Glomerular endothelial cell (primary cell): ENCODE data around the gene SLN. TPM values are rescaled to one million over a fixed set of nuclear protein-coding genes. Genes with fewer than 3 reads are reported as not detected.

Experiments
- DNase-seq: peaks from one replicate; pipeline ENCODE4 v3.0.0-alpha.2; 2011; ENCODE audit warnings: low read depth, low spot score; ENCODE audit errors: extremely low read depth
- total RNA-seq: library from RNA; depleted of rRNA; stranded (reverse); fragments of >200 nt; gene quantifications from 2 replicates; pipeline ENCODE4 v1.2.3, GENCODE V29; 2015

Gene SLN
- total RNA-seq, 1 donor from 2014 or later, result not detected

DNA sequence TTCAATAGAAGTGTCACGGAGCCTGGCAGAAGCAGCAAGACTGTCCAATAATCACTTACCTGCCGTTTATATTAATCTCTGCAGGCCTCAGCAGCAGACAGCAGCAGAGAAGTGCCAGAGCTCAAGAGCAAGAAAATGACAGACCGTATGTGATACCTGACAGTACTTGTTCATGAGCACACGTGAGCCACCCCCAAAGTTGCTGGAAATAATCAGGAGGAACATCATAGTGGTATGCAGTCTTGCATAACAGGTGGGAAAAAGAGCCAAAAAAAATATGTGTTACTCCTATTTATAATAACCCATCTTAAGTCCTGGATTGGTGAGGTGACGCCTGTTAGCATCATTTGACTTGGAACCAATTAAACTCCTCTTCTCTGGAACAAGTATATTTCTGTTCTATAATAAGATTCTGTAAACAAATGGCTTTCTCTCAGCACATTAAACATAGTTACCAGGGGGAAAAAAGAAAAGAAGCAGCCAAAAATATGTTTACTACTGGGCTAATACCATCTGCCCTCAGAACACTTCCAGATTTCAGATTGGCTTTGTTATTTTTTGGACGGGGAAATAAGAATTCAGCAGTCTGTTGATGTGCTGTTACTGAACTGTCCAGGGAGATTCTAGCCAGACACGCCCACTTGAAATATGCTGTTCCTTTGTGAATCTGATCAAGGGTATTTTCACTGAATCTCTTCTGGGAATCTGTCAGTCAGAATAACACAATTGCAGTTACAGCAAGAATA lies 7.9 kb upstream of the SLN start:
- DNase-seq, result no peak

DNA sequence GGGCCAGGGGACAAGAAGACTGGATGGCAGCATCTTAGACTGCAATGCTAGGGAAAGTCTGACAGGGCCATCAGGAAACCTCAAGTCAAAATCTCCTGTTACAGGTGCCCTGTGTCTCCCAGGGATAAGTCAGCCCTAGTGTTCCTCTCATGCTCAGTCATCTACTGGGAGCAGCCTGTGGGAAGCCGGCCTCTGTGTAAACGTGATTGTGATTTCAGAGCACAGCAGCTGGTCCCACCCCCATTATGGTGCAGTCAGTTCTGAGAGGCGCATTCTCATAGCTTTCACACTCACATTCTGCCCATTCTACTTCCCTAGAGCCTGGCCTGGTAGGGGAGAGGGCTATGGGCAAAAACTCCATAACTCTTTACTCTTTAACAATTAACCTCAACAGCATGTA lies 7.2 kb upstream of the SLN start:
- no peak for DNase-seq

DNA sequence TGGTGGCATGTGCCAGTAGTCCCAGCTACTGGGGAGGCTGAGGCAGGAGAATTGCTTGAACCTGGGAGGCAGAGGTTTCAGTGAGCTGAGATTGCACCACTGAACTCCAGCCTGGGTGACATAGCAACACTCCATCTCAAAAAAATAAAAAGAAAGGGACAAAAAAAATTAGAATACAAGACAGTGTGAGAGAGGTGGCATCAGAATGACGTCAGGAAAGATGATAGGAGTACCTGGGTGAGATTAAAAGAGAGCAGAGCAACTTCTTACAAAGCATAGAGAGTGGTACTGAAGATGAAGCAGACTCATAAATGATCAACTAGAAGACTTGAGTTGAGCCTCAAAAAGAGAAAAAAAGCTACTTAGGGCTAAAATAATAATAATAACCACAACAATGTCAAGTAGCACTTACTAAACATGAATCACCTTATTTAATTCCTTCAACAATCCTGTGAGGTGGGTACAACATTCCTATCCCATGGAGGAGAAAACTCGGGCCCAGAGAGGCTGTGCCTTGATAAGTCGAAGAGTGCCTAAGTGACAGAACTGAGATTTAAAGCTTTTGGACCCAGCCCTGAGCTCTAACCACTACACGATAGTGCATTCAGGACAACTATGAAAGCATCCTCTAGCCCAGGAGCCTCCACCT lies 5.2 kb upstream of the SLN start:
- no peak for DNase-seq

DNA sequence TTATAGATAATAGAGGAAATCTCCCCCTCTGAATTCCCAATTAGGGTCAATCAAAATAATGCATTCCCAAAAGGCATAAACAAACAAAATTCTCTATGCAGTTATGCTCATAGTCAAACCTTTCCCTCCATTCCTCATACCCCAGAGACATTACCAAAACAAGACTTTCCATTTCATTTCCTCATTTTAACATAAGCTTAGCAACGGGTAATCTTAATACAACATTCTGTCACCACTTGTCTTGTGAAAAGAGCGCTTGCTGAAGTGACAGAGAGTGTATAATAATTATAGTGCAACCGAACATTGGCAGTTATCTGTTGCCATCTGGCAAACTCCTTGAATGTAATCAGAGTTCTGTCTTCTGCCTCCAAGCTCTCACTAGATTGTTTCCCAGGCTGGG lies 1.2 kb upstream of the SLN start:
- no peak for DNase-seq

DNA sequence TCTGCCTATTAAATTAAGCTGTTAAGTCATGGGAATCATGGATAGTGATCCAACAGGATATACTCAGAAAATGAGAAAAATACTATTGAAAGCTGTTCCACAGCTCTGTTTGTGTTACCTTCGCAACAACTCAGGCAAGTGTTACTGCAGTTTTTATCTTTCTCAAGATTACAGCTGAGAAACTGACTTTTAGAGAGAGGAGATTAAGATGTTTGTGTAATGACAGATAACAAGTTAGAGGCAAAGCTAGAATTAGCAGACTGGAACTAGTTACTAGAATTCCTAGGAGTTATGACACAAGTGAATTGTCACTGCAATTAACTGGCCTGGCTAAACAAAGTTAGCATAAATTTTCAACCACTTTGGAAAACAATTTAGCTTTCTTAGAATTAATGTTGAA lies 1.6 kb downstream of the SLN start:
- no peak for DNase-seq

DNA sequence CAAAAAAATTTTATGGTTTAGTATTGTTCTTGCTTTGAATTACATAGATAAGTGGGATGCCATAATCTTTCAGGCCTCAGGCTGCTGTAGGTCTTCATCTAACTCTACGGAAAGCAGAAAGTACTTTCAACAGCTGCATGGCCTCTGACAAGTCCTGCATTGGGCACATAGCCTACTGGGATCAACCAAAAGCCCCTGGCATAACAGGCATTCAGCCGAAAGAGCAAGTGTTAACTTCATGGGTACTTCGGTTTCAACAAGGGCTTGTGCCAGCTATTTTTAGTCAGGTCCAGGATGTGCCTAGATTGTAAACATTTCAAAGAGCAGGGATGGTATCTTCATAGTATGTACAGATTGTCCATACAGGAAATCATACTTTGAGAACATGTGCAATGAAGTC lies 3.1 kb downstream of the SLN start:
- no peak for DNase-seq

DNA sequence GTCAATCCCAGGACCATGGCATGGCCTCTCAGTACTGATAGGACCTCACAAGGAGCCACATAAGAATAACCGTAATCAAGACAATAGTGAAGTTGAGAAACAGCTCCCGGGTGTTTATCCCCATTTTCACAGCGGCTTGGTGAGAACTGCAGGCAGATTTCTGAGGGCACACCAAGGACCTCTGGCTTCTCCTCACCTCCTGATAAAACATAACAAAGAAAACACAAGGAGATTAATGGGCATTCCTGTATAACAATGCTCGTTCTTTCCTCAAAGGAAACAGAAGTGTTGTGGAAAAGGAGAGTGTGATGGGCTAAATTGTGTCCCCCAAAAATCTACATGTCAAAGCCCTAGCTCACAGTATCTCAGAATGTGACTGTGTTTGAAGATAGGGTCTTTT lies 4.0 kb downstream of the SLN start:
- no peak for DNase-seq

DNA sequence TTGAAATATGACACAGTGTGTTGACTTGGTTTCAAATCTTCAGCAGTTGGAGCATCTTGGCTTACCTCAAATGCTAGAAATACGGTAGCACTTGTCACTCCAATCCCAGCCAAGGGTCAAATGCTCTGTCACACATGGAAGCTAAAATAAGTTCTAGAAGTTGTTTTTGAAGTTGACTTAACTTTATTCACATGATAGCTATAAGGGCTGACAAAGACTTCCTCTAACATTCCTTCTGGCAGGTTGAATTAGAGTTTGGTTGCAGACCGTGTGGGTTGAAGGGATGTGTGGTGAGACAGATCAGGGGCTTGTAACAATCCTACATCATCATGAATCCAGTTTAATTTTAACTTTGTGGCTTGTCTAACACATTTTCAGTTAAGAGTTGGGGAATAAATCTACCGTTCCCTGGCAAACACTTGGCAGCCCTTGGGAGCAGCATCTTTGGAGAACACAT lies 4.6 kb downstream of the SLN start:
- no peak for DNase-seq

DNA sequence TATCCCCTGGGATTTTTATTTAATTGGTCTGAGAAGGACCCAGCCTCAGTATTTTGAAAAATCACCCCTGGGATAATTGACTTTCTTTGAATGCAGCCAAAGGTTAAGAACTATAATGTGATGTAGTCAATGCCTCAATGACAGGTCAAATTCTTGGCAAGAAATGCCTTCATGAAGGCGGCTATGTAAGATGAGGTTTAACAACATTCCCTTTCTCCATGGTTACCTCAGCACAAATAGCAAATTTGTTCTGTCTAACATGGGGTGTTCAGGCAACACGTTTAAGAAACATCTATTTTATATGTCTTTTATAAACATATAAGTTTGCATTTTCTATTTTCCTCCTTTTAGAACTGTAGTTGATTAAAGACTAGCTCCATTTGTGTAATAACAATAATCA lies 5.3 kb downstream of the SLN start:
- DNase-seq, result no peak

DNA sequence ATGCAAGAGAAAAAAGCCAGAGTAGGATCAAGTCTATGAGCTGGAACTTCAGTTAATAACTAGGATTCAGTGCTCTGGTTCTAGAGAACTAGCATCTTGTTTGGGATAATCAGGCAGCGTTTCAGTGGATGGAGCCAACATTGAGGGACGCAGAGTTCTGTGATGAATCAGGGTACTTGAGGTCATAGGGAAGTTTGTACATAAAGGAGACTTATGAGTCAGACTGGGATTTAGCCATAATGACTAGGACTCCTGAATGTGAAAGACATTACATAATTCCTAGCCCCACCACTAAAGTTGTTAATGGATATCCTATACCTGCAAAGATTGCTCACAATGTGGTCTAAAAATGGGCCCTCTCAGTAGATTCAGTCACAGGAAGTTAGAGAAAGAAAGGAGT lies 6.8 kb downstream of the SLN start:
- DNase-seq, result no peak

DNA sequence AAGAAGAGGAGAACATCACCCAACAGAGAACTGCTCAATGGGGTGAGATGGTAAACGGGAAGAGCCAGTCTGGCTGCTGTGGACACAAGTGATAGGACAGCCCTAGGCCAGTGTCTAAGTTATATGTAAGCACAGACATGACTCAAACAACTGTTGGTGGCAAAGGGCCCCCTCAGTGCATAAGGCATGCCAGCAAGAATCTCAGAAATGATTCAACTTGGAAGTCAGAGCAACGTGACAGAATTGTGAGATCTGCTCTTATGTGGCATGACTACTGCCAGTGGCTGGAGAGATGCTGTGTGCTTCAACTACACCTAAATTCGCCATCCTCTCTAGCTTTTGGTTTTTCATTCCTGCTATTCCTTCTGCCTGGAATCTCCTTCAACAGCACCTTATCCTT lies 7.4 kb downstream of the SLN start:
- no peak for DNase-seq

DNA sequence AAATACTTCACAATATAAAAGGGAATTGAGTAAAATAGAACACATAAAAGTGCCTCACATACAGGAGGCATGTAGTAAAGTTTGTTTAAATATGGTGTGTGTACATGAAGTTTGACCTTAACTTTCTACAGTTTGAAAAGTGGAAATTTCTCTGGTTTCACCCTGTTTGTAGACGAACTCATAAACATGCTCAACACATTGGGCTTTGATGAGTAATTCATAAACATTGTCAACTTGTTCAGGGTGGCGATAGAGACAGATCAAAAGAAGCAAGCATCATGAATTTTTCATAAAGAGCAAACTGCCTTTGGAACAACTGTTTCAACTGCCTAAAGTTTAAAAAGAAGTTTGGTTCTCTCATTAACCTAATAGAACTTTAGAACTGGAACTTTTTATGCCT lies 9.1 kb downstream of the SLN start:
- no peak for DNase-seq

DNA sequence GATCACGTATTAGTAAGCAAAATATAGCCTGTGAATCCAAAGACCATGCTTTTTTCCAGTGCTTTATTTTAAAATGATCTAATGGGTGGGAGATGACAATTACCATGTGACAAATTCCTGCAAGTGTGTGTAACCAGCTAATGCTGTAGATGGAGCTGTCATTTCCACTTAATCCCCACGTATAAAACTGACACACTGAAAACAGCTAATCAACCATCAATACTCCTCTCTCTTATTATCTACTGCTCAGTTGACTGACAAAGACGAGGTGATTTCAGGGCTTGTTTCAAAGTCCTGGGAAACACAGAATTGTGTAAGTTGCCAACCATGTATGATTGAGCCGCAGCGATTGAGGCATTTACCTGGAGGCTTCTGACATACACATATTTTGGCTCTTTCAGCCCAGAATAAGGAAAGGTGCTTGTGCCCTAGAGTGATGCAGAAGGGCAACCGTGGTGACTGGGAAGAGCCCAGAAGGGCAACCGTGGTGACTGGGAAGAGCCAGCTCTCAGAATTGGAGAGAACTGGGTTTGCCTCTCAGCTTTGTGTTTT lies 9.7 kb downstream of the SLN start:
- DNase-seq, result no peak

DNA sequence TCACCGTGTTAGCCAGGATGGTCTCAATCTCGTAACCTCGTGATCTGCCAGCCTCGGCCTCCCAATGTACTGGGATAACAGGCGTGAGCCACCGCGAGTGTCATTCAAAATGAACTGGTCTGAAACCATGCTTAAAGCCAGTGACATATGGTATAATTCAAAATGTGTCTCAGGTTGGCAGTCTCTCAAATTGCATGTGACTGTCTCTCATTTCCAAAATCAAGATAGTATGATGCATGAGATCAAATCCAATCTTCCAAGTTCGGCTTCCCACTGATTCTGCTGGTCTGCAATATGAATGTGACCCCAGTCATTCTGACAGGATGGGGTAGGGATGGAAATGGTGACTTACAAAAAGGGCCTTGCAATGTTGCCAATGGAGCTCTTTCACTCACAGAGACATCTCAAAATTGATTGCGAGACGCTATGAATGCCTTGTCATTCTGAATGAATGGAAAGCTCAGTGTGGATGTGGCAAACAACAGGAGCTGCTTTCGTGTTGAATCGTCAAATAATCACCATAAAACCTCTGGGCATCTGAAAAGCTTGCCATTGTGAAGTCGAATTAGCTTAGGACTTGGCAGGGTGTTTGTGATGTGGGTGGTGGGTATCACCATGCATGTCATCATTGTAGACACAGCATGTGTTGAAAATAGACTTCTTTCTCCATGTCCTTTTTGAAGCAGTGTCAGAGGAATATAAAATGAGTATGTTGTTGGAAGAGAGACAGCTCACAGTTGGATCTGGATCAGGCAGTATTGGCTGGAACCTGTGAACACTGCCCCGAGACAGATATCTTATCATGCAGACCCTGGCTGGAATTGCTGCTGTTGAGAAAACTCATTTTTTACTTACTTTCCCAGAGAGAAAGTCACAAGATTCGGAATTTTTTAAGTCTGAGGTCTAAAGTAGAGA lies 12.2 kb downstream of the SLN start:
- DNase-seq, result no peak

DNA sequence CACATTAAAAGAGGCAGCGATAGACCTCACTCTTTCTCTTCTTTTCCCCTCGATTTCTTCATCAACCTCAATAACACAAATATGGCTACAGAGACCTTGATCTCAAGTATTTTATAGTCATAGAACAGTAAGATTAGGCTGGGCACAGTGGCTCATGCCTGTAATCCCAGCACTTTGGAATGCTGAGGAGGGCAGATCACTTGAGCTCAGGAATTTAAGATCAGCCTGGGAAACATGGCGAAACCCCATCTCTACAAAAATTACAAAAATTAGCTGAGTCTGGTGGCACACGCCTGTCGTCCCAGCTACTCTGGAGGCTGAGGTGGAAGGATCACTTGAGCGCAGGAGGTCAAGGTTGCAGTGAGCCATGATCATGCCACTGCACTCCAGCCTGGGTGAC lies 14.6 kb downstream of the SLN start:
- no peak for DNase-seq

DNA sequence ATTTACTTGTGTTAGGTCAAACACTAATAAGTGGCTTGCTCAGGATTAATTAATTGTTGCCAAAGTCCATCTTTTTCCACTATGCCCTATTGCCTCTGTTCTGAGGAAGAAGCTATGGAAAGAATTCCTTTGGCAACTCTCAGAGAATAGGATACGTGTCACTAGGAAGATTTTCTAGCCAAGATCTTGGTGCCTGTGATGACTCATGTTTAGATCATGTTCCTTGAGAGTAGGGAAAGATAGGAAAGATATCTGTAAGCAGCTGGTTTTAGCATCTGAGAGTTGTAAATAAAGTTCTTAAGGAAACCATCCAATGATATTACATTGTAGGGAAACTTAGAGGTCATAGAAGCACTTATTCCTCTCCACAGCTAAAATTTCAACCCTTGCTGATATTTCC lies 15.7 kb downstream of the SLN start:
- peak; percentile 87 for DNase-seq

DNA sequence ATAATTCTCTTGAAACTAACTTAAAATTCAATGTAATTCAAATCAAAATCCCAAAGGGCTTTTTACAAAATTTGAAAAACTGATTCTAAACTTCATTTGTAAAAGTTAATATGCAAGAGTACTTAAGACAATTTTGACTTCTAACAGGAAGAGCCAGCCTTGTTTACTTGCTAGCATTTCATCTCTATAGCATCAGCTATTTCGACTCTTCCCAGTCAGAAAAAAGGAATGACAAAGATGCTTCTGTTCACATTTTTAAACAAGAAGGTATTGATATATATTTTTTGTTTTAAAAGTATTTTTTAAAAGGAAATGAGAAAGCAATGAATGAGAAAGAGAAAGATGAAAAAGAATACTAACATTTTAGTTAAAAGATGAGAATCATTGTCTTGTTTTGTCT lies 16.4 kb downstream of the SLN start:
- no peak for DNase-seq

DNA sequence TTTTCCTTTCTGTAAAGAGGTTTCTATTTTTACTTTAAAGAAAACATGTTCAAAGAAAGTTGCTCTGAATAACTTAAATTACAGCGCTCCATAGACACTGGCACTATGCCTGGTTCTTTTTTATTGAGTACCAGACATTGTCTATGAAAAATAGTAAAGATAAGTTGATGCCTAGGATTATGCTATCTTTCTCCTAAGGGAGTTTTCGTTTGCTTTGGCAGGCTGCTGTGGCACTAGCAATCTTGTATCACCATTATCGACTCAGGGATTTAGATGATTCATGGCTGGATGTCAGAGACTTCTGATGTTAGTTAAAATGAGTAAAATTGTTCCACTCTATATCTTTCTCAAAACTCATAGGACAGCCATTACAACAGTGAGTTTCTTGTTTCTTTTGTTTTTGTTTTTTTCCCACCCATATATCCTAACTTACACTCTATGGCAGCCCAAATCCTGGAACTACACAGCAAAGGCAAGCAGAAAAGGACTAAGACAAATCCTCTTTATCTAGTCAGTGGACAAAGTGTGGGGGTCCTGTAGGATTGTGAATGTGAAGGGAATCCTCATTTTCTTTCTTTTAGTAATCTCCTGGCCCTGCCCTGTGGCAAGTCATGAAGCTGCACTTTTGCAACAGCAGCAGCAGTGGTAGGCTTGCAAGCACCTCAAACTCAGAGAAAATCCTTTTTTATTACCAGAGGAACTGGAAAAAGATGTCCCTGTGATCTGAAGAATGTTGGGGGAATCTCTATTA lies 20.7 kb downstream of the SLN start:
- no peak for DNase-seq

DNA sequence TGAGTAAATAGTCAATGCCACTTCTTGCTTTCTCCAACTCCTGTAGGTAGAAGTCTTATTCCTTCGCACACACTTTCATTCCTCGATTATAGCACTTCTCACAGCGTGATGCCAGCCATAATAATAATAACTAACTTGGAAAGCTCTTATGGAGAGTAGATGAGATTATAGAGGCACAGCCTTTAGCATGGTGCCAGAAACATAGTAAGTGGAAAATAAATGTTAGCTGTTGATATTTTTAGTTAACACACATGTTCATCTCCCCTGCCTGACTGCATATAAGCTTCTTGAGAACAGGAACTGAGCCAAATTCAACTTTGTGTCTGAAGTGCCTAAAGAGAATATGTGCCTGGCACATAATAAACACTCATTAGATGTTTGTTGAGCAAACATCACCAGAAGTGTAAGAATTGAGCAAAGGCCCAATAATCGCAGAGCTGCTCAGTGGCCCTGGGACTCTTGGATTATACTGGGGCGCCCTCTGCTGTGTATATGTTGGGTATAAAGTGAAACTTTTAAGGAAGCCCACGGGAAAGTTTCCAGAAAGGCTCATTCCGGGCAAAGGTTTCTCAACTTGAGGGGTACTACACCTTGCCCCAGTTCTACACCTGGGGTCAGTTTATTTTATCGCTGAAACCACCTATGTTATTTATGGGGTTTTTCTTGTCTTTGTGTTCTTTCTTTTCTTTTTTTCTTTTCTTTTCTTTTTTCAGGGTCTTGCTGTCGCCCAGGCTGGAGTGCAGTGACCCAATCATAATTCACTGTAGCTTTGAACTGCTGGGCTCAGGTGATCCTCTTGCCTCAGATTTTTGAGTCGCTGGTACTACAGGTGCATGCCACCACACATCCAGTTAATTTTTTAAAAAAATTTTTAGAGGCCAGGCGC lies 22.3 kb downstream of the SLN start:
- peak; percentile 52 for DNase-seq
